GM18909 (cell line): ENCODE data around the gene MVB12A.

Experiments
- ATAC-seq: cut with Tn5 transposase; IDR thresholded peaks from one replicate; pipeline ENCODE4 v1.9.1; 2021; ENCODE audit warnings: mild to moderate bottlenecking; ENCODE audit not compliant: unreplicated experiment, poor library complexity

The MVB12A gene

DNA sequence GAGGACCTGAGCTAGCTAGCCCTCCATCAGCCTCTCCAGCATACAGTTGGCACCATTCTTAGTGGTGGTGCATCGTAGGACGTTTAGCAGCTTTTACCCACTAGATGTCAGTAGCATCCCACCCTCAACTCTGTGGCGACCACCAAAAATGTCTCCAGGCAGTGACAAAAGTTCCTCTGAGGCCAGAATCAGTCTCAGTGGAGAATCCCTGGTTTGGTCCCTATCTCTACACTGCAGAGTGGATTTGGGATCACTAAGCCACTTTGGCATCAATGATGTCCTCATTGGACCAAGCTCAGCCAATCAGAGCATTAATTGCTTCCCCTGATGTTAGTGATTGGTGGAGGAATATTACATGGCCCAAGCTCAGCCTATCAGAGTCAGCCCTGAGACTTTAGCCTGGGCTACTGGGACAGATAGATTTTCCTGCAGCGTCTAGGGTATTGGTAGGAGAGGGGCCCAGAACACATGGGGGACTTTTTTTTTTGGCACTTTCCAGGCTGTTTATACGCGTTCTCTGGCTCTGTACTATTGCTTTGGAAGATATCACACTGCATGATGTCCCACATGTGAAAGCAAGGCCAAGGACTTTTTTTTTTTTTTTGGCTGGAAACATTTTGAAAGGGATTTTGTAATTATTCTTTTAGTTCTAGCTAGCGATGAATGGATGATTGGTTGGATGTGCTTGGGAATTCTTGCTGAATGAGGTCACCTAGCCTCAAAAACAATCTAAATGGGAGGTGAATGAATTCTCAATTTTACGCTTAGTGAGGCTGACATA, 21.6 kb downstream of the MVB12A start:
- no peak for ATAC-seq

DNA sequence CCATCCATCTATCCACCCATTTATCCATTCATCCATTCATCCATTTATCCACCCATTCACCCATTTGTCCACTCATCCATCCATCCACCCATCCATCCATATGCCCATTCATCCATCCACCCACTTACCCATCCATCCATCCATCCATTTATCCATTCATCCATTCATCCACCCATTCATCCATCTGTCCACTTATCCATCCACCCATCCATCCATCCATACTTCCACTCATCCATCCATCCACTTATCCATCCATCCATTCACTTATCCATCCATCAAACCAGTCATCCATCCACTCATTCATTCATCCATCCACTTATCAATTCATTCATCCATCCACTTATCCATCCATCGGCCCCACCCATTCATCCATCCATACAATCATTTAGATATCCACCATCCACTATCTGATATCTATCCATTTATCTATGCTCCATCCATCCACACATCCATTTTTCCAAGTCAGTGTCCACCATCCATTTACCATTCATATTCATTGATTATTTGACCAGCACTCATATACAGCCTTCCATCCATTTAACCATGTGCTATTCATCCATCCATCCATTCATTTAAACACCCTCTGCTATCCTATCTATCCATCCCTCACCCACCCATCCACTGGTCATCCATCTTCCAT, 25.8 kb downstream of the MVB12A start:
- ATAC-seq, result no peak

DNA sequence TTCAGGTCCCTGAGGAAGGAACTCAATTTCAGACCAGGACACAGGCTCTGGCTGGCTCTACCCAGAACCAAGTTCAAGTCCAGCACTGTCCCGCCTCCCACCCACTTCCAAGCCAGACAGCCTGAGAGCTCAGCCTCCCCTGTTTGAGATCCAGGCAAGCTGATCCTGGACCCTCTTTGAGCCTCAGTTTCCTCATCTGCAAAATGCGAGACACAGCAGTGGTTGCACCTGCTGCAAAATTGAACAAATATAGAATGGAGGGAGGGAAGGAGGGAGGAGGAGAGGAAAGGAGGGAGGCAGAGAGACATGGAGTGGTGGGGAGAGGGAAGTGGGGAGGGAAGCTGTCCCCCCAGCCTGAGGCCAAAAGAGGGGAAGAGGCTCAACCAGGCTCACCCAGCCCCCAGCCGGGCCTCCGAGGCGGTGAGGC, 27.9 kb downstream of the MVB12A start:
- no peak for ATAC-seq

GRCh38 chr19:17448131-17448967, 28.5 kb downstream of the MVB12A start, which contains the start of gene TMEM221:
Gene TMEM221 (minus strand): TSS chr19:17448668. CDS start chr19:17448462, 206 bp downstream.
- no peak for ATAC-seq

GRCh38 chr19:17450264-17451075, 30.6 kb downstream of the MVB12A start:
- no peak for ATAC-seq

GRCh38 chr19:17451820-17452219, 32.0 kb downstream of the MVB12A start:
- ATAC-seq, result no peak

DNA sequence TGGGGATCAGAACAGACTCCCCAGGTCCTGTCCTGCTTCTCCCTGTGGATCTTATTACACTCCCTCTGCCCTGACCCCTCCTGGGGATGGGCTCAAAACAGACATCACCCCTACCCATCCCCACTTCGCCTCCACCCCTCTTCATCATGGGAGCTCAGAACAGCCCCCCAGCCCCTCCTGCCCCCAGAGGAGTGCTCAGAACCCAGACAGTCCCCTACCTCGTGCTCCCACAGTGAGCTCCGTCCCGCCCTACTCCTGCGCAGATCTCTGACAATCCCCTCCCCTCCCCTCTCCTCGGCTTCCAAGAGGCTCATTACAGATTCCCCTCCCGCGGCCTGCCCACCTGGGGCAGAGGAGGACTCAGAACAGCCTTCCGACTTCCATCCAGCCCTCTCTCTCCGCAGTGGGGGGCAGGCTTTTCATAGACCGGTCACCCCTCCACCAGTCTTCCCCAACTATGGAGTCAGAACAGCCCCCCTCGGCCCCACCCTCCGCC, 34.8 kb downstream of the MVB12A start:
- no peak for ATAC-seq

DNA sequence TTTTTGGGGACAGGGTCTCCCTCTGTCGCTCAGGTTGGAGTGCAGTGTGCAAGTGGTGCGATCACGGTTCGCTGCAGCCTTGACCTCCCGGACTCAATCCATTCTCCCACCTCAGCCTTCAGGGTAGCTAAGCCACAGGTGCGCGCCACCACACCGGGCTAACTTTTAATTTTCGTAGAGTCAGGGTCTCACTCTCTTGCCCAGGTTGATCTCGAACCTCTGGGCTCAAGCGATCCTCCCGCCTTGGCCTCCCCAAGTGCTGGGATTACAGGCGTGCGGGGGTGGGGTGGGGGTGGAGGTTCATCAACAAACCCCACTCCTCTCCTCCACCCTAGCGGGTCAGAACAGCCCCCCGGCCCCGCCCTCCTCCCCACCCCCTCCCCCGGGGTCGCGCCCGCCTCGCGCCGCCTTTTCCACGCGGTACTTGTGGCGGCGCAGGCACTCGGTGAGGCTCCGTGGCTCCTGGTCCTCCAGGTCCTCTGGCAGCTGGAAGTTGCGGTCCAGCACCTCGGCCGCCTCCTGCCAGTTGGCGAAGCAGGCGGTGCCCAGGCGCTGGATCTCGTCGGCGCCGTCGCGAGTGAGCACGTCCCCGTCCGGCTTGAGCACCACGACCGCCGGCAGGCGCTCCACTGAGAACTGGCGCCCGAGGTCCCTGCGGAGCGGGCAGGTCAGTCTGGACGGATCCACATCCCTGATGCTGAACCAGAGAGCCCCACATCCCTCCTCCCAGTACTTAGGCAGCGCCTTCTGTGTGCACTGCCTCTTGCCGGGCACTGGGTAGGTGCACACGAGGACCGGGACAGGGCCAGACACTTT, 35.7 kb downstream of the MVB12A start:
- ATAC-seq, result no peak

DNA sequence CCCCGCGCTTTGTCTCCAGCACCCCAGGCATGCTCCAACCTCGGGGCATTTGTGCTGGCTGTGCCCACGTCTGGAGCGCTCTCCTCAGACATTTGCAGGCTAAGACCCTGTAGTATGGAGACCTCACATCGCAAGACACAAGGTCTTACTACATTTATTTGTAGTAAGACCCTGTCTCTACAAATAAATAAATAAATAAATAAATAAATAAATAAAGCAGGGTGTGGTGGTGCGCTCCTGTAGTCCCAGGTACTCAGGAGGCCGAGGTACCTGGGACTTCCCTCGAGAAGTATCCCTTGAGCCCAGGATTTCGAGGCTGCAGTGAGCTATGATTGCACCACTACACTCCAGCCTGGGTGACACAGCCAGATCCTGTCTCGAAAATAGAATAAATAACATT, 36.3 kb downstream of the MVB12A start:
- ATAC-seq, result no peak

GRCh38 chr19:17457616-17458015, 37.8 kb downstream of the MVB12A start:
- no peak for ATAC-seq

- no peak for ATAC-seq
These were observed 39.1 kb downstream of the MVB12A start for GRCh38 chr19:17458970-17459369.

GRCh38 chr19:17460372-17461230, 40.8 kb downstream of the MVB12A start, which contains the start of gene NXNL1:
Gene NXNL1 (minus strand): TSS chr19:17460926. CDS start chr19:17460869, 57 bp downstream.
- no peak for ATAC-seq

GRCh38 chr19:17466487-17466850, 46.6 kb downstream of the MVB12A start:
- ATAC-seq, result no peak

- no peak for ATAC-seq
These were observed 47.8 kb downstream of the MVB12A start for GRCh38 chr19:17467471-17468301.

GRCh38 chr19:17468302-17469091, 48.6 kb downstream of the MVB12A start:
- no peak for ATAC-seq

DNA sequence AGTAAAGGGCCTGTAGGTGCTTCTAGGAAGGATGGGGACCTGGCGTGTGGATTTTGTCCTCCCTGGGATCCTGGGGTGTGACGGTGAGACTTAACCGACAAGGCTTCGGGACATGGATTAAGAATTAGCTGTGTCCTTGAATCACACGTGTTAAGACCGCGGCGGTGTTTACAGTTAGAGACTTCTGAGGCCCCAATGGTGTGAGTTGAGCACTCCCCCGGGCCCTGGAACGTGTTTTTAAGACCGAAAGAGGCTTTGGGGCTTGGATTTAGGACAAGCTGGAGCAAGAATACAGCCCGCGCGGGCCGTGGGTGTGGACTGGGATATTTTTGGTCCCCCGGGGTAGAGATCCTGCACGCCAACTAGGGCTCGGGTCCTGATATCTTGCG, 49.2 kb downstream of the MVB12A start:
- ATAC-seq, result no peak
